Right renal pelvis (tissue), 4 donors: ENCODE measurements around the gene CEBPZOS. TPM values are rescaled to one million over a fixed set of nuclear protein-coding genes. Genes with fewer than 3 reads are reported as not detected.
"Not testable (repeated sequence)": the region's sequence is repeated elsewhere in the genome, so short reads cannot be mapped to it uniquely, and the experiment has no call there.

Experiments
- DNase-seq, 4 donors: peaks; one replicate each; pipeline ENCODE4 v3.0.0-alpha.2; 2013; ENCODE audit warnings: low read depth in 4 of 4, low spot score in 3 of 4, missing footprints in 1 of 4
- polyA plus RNA-seq, 4 donors: library from polyadenylated mRNA; unstranded; fragments of 120-200 nt; gene quantifications; one replicate each; pipeline ENCODE4 v1.2.1, GENCODE V29; 2013; ENCODE audit not compliant: insufficient read length in 4 of 4

Gene CEBPZOS
- polyA plus RNA-seq, 4 donors: 49.8 to 68.2 (median 61.7) TPM

GRCh38 chr2:37190290-37190689 lies 6.0 kb upstream of the CEBPZOS start:
- DNase-seq: no peak

GRCh38 chr2:37191253-37191652 lies 5.0 kb upstream of the CEBPZOS start:
- no peak for DNase-seq

- DNase-seq: no peak
Observed at GRCh38 chr2:37191747-37192146, 4.5 kb upstream of the CEBPZOS start.

- DNase-seq: no peak
Observed at GRCh38 chr2:37192551-37192950, 3.7 kb upstream of the CEBPZOS start.

- DNase-seq: not testable (repeated sequence)
Observed at GRCh38 chr2:37195862-37196319, 405 bp upstream of the CEBPZOS start.

GRCh38 chr2:37198681-37199065 lies 2.4 kb downstream of the CEBPZOS start:
- no peak for DNase-seq

- no peak for DNase-seq
Observed at GRCh38 chr2:37201208-37201607, 4.9 kb downstream of the CEBPZOS start.

- DNase-seq: no peak
Observed at GRCh38 chr2:37201766-37202165, 5.5 kb downstream of the CEBPZOS start.

GRCh38 chr2:37203708-37204107 lies 7.4 kb downstream of the CEBPZOS start:
- no peak for DNase-seq

- not testable (repeated sequence) for DNase-seq
Observed at GRCh38 chr2:37205071-37205661, 8.9 kb downstream of the CEBPZOS start.

GRCh38 chr2:37205689-37206341 lies 9.5 kb downstream of the CEBPZOS start:
- DNase-seq: no peak

GRCh38 chr2:37206760-37207159 lies 10.5 kb downstream of the CEBPZOS start:
- DNase-seq: not testable (repeated sequence)

GRCh38 chr2:37211212-37211611 lies 14.9 kb downstream of the CEBPZOS start:
- no peak for DNase-seq

GRCh38 chr2:37211939-37212338 lies 15.6 kb downstream of the CEBPZOS start:
- DNase-seq: no peak

GRCh38 chr2:37215250-37215649 lies 19.0 kb downstream of the CEBPZOS start:
- DNase-seq: no peak

- DNase-seq: no peak
Observed at GRCh38 chr2:37219046-37219445, 22.8 kb downstream of the CEBPZOS start.

GRCh38 chr2:37223131-37223530 lies 26.8 kb downstream of the CEBPZOS start:
- DNase-seq: no peak

GRCh38 chr2:37224063-37224462 lies 27.8 kb downstream of the CEBPZOS start:
- no peak for DNase-seq

- DNase-seq: not testable (repeated sequence)
Observed at GRCh38 chr2:37225129-37225528, 28.8 kb downstream of the CEBPZOS start.

- DNase-seq: no peak
Observed at GRCh38 chr2:37226863-37227262, 30.6 kb downstream of the CEBPZOS start.

- DNase-seq: no peak
Observed at GRCh38 chr2:37228788-37229187, 32.5 kb downstream of the CEBPZOS start.

- DNase-seq: no peak
Observed at GRCh38 chr2:37230581-37230980, 34.3 kb downstream of the CEBPZOS start.
